ENCODE results near the gene C3orf62.
A peak's percentile ranks its signal among the peaks of the same experiment; 100 is the strongest.

C3orf62 gene

DNA sequence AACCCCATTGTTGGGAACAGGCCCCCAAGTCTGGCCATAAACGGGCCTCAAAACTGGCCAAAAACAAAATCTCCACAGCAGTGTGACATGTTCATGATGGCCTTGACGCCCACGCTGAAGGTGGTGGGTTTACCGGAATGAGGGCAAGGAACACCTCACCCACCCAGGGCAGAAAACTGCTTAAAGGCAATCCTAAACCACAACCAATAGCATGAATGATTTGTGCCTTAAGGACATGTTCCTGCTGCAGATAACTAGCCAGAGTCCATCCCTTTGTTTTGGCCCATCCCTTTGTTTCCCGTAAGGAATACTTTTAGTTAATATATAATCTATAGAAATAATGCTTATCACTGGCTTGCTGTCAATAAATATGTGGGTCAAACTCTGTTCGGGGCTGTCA, 57.9 kb downstream of the C3orf62 start:
- DNase-seq (ENCODE audit: low spot score): no peak
- CTCF ChIA-PET: no interaction called here
- POLR2A ChIA-PET (ENCODE audit: low non-redundant PET): no interaction called here
- TF ChIP-seq, protein P1, sequence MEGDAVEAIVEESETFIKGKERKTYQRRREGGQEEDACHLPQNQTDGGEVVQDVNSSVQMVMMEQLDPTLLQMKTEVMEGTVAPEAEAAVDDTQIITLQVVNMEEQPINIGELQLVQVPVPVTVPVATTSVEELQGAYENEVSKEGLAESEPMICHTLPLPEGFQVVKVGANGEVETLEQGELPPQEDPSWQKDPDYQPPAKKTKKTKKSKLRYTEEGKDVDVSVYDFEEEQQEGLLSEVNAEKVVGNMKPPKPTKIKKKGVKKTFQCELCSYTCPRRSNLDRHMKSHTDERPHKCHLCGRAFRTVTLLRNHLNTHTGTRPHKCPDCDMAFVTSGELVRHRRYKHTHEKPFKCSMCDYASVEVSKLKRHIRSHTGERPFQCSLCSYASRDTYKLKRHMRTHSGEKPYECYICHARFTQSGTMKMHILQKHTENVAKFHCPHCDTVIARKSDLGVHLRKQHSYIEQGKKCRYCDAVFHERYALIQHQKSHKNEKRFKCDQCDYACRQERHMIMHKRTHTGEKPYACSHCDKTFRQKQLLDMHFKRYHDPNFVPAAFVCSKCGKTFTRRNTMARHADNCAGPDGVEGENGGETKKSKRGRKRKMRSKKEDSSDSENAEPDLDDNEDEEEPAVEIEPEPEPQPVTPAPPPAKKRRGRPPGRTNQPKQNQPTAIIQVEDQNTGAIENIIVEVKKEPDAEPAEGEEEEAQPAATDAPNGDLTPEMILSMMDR (conservative IDR thresholded peaks at IDR 0.05; ENCODE audit: low read depth): no peak
- peak overlapping the region; percentile 94 for H3K27ac ChIP-seq
